ENCODE results near the gene MYO1E.

MYO1E gene

DNA sequence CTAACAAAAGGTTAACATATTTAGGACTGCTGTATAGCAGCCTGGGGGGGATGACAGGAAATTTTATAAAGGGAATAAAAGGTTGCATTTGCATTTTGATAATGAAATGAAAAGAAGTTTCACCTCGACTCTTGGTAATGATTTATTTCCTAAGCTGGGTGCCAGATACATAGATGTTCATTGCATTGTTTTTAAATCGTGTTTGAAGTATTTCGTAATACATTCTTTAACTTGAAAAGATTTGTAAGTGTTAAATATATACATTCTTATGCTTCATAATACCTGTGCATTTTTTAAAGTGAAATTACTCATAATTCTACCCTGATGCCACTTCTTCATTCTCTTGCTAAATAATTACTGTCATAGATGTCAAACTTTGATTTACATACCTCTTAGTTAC, 143.2 kb downstream of the MYO1E start:
- no peak for DNase-seq (ENCODE audit: low read depth in 2 of 2)

DNA sequence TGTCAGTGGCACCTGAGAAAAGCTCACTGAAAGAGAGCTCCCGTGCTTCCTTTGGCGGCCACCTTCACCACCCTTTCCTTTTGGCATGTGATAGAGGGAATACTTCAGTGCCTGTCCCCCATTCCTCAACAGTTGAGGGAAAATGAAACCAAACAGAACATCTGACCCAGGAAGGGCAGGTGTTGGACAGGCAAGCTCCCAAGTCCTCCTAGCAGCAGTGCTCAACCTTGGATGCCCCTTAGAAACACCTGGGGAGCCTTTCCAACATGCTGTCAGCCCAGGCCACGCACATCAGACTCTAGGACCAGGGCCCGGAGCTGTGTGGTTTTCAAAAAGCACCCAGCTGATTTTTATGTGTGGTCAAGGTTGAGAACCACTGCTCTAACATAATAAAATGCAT, 143.7 kb downstream of the MYO1E start:
- no peak for DNase-seq (ENCODE audit: low read depth in 2 of 2)

DNA sequence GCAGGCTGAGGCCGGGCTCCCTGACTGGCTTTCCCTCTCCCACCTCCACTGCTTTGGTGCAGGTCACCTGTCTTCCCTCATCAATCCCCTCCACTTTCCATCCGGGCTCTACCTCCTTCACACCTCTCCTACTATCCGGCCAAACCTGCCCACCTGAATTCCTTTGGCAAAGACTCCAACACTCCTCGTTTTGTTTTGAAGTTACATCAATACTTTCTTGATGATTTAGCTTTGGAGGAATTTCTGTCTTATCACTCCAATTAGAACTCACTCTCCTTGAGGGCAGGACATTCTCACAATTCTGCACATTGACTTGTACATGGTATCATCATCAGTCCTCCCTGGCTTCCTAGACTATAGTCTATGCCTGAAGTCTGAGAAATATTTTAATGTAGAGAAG, 145.7 kb downstream of the MYO1E start:
- DNase-seq (ENCODE audit: low read depth in 2 of 2) = no peak

DNA sequence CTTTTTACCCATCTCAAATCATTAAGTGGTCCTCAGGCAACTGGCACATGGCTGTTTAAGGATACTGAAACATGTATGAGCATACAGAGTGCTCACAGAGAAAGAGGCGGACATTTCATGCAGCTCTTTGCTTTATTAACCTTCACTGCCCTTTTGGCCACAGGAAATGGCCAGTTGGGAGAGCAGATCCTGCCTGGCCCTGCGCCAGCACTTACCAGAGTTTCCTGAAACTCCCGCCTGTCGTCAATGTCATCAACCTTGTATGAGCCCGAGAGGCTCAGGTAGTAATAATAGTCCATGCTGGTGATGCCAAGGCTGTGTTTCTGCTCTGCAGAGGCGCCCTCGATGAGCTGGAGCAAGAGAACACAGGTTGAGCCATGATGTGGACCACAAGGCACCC, 148.2 kb downstream of the MYO1E start:
- DNase-seq (ENCODE audit: low read depth in 2 of 2) = no peak

DNA sequence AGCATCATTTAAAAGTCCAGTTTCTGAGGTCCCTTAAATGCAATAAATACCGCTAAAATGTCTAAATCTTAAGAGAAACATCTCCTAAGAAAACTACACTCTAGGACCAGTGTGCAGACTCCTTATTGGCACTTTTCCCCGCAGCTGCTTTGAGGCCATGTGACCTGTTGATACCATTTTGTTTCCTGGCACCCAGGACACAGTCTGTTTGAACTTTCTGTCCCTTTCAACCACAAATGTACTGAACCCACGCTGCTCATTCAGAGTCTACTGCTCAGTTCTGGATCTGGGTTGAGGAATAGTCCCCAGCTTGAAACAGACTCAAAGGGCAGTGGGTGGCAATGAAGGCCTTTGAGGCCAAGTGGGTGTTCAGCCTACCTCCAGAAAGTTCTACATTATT, 148.9 kb downstream of the MYO1E start:
- no peak for DNase-seq (ENCODE audit: low read depth in 2 of 2)

DNA sequence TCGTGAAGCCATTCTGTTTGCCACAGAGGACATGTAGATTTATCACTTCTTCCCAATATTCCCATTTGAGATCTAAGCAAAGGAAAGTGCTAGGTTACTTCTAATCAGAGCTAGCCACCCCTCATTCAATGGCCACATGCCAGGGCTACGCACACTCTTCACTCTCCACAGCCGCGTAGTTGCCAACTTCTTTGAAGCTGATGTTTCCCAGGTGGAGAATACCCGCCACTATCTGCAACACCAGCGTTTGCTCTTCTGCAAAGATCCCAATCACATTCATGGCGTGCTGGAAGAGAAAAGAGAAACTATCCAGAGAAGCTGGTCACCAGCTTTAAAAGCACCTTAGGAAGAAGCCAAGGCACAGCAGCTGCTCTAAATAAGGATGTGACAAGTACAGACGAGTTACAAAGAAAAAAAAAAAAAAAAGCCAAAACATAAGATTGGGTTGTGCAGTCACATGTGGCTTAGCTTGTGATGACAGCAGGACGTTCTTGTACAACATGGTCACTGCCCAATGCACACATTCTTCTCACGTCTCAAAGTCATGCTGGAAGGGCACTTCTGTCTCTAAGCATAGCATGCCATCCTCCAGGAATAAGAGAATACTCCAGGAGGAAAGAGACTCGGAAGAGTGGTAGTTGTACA, 149.6 kb downstream of the MYO1E start:
- no peak for DNase-seq (ENCODE audit: low read depth in 2 of 2)

DNA sequence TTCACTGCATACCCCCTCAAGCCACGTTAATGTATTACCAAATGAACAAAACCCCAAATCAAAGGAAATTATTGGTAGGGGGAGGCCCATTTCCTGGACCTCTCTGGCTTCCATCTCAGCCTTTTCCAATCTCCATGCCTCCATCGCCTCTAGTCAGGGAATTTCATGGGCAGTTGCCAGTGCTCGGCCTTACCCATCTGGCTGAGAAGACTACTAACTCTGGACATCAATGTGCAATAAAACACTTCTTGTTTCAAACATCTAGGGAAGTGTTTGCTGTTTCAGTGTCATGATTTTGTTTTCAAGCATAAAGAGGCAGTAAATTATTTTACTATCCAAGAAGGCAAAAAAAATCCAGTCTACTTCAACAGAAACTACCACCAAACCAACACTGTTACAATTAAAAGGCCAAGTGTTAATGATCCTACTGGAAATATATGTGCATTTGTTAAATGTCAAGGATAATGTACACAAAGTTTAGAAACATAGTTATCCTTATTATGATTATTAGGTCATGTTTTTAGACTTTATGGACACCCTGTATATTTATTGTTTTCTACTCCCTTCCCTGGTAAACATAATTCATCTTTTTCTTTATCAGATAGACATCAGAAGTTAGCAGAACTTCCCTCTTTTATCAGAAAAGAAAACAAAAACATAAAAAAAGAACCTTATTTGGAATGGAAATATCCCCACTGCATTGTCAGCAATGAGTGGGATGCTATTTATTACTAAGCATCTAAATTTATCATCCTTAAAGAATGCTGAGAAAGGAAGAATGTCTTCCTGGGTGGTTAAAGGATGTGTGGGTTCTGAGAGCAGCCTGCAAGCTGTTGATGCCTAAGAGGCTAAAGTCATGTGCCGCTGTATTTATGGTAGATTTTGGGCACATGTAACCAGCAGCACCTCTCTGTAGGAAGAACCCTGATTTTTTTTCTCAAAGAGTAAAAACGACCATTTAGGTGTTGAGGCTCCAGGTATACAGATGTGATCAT, 150.9 kb downstream of the MYO1E start:
- no peak for DNase-seq (ENCODE audit: low read depth in 2 of 2)

DNA sequence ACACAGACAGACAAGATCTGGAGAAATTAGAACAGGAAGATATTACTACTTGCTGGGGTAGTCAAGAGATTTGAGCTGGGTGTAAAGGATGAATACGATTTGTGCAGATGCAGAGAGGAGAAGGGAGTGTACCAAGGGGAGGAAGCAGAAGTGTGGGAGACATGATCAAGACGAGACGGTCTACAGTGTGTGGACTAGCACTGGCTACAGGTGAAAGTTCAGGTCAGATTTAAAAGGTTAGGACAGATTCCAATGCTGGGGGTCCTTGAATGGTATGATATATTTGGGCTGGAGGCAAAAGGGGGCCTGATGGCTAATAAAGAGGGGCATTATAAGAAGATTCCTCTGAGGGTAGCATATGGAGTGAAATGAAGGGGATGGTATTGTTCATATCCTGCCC, 154.0 kb downstream of the MYO1E start:
- no peak for DNase-seq (ENCODE audit: low read depth in 2 of 2)

DNA sequence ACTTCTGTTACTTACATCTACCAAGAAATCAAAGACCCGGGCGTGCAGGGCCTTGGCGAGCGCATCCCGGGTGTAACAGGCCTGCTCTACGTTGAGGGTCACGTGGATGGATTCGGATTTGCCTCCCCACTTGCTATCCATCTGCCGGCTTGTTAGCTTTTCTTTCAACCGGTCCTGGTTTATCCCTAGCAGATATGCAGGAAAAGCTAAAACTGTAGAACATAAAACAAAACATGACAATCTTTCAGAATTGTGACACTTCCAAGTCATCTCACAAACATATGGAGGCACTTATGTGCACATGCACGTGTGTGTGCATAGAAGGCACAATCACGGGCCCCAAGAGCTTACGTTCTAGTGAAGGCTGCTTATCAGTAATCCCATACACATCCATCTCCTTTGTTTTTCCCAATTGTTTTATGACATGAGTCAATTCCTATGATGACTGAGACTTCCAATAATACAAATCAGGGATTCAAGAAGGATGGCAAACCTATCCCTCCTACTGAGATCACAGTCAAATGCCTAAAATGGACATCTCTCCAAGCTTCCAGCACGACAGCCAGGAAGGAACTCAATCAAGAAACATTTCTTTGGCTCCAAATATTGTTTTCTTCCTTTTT, 154.7 kb downstream of the MYO1E start:
- DNase-seq (ENCODE audit: low read depth in 2 of 2) = no peak

DNA sequence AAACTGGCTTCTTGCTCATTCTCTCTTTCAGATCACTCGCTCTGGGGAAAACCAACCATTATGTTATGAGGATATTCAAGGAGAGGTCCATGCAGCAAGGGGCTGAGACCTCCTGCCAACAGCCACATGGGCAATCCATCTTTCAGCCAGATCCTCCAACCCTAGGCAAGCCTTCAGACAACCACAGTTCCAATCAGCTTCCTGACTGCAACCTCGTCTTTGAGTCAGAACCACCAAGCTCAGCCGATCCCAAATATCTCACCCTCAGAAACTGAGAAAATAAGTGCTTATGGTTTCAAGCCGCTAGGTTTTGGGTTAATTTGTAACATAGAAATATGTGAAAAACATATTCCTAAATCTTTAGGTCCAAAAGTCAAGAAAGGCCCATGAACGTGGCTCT, 155.8 kb downstream of the MYO1E start:
- DNase-seq (ENCODE audit: low read depth in 2 of 2) = no peak

DNA sequence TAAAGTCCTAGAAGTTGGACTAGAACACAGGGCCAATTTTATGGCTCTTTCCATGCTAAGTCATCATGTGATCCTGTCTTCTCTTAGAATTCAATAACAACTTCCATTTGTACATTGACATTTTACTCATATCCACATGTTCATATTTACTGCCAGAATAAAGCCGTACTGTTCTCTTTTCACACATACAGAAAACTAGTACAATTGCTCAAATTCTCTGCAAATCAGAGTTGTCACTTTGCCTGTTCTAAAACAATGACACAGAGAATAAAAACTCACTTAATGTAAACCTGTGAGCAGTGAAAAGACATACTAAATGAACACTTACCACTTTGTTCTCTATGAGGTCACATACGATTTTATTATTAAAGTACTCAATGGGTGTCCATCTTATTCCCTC, 162.5 kb downstream of the MYO1E start:
- no peak for DNase-seq (ENCODE audit: low read depth in 2 of 2)

DNA sequence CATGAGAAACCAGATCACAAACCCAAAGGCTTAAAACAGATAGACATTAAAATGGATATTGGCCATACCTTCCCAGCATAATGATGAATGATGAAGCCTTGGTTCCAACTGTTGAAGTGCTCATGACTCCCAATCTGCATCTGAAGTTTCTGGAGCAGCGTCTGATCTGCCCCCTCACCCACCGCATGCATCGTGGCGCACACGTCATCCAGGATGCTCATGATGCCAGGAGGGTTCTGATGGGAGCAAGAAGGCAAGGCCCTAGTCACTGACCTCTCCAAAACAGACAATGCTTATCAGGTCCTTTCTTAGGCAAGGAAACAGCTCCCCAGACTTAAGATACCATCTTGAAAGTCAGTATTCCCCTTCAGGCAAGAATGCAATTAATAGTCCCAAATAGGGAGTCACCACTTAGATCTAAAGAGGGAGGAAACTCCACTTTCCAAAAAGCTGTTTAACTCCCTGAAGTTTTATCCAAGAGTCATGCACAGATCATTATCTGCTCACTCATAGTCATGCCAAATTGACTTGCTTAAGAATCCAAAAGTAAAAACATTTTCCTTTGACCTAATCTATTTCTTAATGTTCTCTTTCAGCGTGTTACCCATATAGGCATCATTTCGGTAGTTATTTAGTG, 163.9 kb downstream of the MYO1E start:
- no peak for DNase-seq (ENCODE audit: low read depth in 2 of 2)

DNA sequence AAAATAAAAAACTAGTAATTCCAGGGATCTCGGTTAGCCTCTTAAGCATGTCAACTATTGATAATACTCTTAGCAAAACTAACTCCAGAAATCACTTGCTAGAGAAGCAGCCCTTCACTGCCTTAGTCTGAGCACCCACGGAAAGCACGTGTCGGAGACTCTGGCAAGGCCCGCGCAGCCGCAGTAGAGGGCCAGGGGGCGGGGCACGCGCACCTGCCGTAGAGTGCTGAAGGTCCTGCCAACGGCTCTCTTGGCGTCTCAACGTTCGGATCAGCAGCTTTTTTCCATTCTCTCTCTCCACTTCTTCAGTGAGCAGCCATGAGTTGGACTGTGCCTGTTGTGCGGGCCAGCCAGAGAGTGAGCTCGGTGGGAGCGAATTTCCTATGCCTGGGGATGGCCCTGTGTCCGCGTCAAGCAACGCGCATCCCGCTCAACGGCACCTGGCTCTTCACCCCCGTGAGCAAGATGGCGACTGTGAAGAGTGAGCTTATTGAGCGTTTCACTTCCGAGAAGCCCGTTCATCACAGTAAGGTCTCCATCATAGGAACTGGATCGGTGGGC, 166.0 kb downstream of the MYO1E start, which contains the start of gene LDHAL6B:
LDHAL6B (plus strand) TSS at position 221 of the 561 bp plus-strand sequence; CDS start at position 319, 98 bp downstream.
- DNase-seq (ENCODE audit: low read depth in 2 of 2) = no peak

DNA sequence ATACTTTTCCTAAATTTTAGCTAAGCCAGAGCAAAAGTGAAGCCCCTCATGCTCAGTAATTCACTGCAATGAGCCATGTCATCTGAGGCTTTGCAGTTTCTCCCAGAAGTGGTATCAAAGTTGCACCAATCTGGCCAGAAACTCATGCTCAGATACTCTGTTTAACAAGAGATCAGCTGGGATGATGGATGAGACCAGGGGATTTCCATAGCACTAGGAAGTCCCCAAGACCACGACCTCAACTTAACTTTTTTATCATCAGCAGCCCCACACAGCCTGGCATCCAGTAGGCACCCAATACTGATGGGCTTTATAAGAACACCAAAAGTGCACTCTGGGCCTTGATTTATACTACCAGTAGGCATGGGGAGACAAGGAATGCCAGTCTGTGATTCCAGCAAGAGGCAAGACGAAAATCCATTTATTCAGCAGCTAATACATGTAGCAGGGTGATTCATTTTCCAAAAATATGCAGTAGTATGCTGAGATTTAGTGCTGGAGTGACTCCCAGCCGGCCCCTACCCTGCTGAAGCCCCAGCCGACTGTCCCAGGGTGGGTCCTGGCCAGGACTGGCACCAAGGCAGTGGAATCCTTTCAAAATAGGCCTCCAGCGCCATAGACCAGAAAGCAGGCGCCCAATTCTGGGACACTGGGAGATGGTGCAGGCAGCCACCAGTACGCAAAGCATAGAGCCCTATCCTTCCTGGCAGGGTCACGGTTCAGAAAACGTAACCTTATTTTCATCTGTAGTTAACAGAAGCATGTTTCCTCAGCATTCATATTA, 166.6 kb downstream of the MYO1E start:
- no peak for DNase-seq (ENCODE audit: low read depth in 2 of 2)

DNA sequence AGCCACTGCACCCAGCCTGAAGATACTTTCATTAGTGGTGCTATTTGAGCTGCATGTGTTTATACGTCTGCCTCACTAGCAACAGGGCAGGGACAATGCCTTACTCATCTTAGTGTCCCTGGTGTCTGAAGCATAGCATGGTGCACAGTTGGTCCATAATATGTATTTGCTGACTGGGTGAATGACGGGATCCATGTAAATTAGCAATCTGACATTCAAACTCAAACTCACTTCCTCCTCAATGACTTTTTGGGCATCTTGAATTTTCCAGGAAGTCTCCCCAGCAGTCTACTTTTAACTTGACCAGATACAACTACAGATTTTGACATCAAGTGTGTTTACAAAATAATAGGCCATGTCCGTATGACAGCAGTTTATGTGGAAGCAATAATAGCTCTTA, 169.0 kb downstream of the MYO1E start:
- DNase-seq (ENCODE audit: low read depth in 2 of 2) = no peak

DNA sequence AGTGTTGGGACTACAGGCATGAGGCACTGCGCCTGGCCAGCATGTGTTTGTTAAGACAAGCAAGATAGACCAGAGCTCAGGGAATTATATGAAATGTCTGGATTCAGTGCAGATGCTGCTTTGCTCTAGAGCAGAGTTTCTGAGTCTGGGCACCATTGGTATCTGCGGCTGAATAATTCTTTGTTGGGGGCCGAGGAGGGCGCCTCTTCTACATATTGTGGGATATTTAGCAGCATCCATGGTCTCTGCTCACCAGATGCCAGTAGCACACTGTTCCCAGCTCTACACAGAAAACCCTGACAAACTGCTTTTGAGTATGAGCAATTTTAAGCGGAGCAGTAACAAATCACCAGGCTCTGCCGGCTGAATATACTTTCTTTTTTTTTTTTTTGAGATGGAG, 169.7 kb downstream of the MYO1E start:
- DNase-seq (ENCODE audit: low read depth in 2 of 2) = no peak

DNA sequence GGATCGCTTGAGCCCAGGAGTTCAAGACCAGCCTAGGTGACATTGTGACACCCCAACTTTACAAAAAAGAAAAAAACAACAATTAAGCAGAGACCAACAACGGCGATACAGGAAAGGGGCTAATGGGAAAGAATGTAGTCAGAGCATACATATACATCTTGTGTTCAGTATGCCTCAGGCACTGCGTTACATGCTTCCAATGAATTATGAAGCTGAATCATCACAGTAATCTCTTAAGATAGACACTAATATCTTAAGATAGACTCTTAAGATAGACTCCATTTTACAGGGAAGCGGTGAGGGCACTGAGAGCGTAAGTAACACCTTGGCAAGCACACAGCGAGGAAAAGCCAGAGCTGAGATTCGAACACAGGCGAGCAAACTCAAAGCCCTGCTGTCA, 172.1 kb downstream of the MYO1E start:
- DNase-seq (ENCODE audit: low read depth in 2 of 2) = no peak

DNA sequence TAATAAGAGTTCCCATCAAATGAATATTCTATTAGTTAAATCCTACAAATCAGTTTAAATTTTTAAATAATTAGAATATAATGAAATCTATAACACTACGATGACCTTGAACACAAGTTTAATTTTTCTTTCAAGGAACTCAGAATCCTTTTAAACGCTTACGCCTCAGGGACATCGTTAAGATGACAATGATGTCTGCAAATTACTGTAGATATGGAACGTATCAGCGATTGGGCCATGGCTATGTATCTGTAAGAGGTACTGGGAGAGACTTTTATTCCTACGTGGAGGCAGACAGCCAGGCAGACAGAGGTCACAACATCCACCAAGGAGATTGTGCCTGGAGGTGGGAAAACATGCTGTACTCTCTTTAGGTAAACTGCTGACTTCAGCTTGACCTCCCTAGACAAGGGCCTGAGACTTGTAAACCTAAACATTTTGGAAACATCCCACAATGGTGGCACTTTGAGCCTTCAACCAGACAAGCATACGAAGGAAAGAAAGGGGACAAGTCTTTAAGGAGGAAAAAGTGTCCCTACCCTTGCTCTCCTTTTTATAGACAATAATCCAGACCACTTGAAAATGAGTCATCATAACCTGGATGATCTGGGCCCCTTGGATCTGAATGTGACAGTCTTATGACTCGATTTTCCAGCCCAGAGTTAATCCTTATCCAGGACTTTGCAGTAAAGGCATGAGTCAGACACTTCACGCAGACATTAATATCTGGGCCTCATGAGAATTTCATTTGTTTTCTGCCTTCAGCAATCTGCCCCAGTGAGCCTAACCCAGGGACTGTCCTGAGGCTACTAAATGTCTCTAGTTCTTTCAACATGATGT, 172.8 kb downstream of the MYO1E start:
- DNase-seq (ENCODE audit: low read depth in 2 of 2) = no peak

DNA sequence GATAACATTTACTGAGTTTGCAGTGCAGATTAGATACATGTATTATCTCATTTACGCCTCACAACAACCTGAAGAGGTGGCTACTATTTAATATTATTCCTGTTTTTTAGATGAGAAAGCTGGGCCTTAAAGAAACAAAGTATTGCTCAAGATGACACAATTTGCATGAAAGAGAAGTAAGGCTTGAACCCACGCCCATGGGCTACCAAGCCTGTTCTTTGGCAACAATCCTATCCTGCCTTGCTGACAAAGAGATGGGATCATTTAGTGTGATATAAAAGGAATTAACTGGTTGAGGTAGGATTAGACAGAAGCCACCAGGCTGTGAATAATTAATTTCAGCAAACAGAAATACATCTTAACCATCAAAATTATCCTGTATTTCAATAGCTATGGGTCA, 175.2 kb downstream of the MYO1E start:
- DNase-seq (ENCODE audit: low read depth in 2 of 2) = no peak

DNA sequence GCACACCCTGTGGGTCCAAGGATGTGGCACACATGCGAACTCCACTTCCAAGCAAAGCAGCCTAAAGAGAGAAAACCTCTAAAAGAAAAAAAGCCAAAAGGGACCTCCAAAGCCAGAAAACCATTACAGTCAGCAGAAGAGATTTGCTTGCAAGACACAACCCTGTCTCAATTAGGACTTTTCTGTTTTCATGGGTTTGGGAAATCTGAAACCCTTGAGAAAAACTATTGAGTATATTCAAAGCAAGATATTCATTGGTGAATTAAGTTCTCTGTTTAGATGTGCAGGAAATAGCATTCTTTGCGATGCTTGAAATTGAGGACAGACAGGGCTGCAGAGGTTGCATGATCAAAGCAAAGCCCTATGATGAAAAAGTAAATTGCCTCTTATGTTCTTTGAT, 176.3 kb downstream of the MYO1E start:
- no peak for DNase-seq (ENCODE audit: low read depth in 2 of 2)

Data from stimulated activated CD8-positive, alpha-beta memory T cell treated with anti-CD3 and anti-CD28 coated beads, Interleukin-2, amount 100 ng/mL, for 1 hour (primary cell).